ENCODE measurements around the gene RALGAPB. TPM values are rescaled to one million over a fixed set of nuclear protein-coding genes. Genes with fewer than 3 reads are reported as not detected.

RALGAPB gene
- total RNA-seq, 4 donors from 2014 or later: 28.1 to 42.2 (median 34.7) TPM

- no peak for TF ChIP-seq CTCF (IDR thresholded peaks at IDR 0.05; ENCODE audit: low read depth)
Measured at GRCh38 chr20:38573413-38573812, 100.8 kb downstream of the RALGAPB start.

GRCh38 chr20:38579219-38579910, 106.7 kb downstream of the RALGAPB start:
- TF ChIP-seq CTCF (IDR thresholded peaks at IDR 0.05; ENCODE audit: low read depth): no peak

- no peak for TF ChIP-seq CTCF (IDR thresholded peaks at IDR 0.05; ENCODE audit: low read depth)
Measured at GRCh38 chr20:38579921-38580320, 107.3 kb downstream of the RALGAPB start.

- TF ChIP-seq CTCF (IDR thresholded peaks at IDR 0.05; ENCODE audit: low read depth): no peak
Measured at GRCh38 chr20:38581013-38581412, 108.4 kb downstream of the RALGAPB start, which contains the start of gene ADIG. Gene ADIG (plus strand): TSS chr20:38581197. CDS start chr20:38581251, 54 bp downstream.

- no peak for TF ChIP-seq CTCF (IDR thresholded peaks at IDR 0.05; ENCODE audit: low read depth)
Measured at GRCh38 chr20:38581830-38582358, 109.3 kb downstream of the RALGAPB start.

- TF ChIP-seq CTCF (IDR thresholded peaks at IDR 0.05; ENCODE audit: low read depth): no peak
Measured at GRCh38 chr20:38583306-38583705, 110.7 kb downstream of the RALGAPB start.

- TF ChIP-seq CTCF (IDR thresholded peaks at IDR 0.05; ENCODE audit: low read depth): no peak
Measured at GRCh38 chr20:38584099-38584763, 111.6 kb downstream of the RALGAPB start.

All from subcutaneous adipose tissue (tissue), 4 donors.